GM21515 (cell line): ENCODE measurements around the gene RPS15.

ENCODE experiments used
- ATAC-seq: cut with Tn5 transposase; IDR thresholded peaks from one replicate; pipeline ENCODE4 v1.9.1; 2021; ENCODE audit not compliant: unreplicated experiment

Gene RPS15

DNA sequence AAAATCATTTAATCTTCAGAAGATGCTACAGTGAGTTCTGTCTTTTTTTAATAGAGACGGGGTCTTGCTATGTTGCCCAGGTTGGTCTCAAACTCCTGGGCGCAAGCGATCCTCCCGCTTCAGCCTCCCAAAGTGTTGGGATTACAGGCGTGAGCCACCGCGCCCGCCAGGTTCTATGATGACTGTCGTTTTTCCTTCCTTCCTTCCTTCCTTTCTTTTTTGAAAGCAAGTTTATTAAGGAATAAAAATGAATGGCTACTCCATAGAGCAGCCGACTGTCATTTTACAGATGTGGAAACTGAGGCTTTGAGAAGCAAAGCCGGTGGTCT, 36.3 kb upstream of the RPS15 start:
- no peak for ATAC-seq

DNA sequence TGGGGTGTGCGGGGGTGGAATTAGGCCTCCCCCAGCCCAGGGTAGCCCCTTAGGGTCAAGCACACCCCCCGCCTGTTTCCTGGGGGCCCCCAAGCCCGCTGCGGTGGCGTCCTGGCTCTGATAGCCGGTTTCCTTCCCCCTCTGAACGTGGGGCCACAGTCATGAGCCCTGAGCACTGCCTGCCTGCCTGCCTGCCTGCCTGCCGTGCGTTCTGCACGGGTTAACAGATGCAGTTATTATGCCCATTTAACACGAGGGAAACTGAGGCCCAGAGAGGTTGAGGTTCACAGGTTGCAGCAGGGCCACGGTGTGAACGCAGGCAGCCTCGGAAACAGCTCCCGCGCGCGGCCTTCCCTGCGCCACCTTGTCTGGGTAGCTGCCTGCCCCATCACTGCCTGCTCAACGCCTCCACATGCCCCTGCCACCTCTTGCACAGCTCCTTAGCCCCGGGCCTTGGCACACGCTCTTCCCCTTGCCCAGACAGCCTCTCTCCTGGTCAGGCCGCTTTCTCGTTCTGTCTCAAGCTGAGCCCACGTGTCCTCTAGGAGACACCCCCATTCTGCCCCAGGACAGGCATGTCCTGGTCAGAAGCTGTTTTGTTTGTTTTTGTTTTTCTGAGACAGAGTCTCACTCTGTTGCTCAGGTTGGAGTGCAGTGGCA, 35.7 kb upstream of the RPS15 start:
- no peak for ATAC-seq

DNA sequence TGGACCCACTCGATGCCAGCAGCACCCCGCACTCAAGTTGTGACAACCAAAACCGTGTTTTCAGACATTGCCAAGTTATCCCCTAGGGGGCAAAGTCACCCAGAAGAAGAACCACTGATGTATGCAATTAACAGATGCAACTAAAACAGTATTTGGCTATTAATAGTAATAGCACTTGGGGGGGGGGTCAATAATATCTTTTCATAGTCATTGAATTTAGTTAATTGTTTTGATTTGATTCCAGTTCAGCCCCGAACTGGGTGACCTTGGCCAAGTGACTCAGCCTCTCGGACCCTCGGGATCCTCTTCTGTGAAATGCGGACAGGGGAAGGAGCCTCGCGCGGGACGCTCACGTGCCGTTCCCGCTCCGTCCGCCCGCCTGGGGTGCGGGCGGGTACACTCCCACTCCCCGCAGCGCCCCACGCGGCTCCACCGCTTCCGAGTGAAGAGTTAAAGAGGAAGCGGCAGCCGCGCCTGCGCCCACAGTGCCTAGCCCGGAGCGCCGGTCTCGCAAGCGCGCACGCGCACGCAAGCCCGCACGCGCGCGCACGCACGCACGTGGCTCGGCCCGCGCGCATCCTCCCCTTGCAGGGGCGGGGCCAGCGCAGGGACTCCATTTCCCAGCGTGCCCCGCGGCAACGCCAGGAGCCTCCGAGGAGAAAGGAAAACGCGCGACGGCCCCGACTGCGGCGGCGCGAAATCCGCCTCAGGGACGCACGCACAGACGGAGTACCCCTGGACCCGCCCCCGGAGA, 31.2 kb upstream of the RPS15 start:
- ATAC-seq = peak; percentile 50

DNA sequence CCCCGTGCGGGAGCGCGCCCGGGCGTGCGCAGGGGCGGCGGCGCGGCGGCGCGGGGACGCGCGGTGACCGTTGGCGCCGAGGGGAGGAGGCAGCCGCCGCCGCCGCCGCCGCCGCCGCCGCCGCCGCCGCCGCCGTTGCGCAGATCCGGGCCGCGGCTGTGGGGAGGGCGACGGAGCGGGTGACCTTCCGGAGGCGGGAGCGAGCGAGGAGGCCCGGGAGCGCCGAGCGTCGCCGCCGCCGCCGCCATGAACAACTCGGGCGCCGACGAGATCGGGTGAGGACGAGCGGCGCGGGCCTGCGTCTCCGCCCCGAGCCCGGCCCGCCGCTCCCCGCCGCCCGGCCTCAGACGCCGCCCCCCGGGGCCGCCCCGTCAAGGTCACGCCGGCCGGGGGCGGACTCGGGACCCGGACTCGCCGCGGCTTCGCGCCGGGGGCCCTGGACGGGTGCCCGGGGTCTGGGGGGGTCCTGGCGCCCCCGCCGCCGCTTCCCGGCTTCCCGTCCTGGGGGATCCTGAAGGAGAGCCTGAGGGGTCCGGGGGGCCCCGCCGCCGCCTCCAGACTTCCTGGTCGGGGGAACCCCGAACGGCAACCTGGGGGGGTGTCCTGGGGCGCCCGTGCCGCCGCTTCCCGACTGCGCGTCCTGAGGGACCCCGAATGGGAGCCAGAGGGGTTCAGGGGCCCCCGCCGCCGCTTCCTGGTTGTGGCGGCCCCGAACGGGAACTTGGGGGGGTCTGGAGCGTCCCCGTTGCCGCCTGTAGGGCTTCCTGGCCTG, 30.5 kb upstream of the RPS15 start, which contains the start of gene DAZAP1:
DAZAP1 (plus strand) TSS at position 59 of the 772 bp plus-strand sequence; CDS start at position 247, 188 bp downstream.
- ATAC-seq = peak; percentile 6

DNA sequence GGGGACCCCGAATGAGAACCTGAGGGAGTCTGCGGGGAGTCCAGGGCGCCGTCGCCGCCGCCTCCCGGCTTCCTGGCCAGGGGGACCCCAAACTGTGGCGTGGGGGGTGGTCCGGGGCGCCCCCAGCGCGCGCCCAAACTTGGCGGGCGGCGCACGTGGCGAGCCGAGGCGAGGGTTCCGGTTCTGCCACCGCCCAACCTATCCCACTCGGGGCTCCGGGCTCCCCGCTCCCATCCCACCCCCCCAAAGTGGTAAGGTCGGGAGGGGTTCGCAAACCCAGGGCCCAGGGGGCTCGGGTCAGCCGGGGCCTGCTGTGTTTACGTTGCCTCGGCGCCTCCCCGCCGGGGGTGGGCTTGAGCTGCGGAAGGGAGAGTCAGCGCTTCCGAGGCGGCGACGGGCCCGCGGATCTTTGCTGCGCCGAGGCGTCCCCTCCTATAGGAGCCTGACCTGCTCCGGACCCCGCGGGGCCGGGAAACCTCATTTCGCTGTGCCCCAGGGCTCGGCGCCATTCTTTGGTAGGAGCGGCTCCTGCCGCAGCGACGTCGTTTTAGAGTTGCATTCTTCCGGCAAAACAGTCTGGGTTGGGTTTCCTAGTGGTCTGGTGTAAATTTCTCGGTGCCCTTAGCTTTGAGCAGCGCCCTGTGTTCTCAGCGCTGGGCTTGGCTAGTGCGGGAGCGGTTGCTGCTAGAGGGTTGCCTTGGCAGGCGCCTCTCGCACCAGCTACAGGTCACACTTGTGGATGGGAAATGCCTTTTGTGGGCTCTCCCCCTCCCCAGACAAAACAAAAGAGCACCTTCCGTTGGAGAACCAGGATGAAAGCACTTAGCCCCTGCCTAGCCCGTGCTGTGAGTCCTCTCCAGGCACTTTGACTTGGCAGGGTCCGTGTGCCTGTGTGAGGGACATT, 29.6 kb upstream of the RPS15 start:
- peak; percentile 6 for ATAC-seq

DNA sequence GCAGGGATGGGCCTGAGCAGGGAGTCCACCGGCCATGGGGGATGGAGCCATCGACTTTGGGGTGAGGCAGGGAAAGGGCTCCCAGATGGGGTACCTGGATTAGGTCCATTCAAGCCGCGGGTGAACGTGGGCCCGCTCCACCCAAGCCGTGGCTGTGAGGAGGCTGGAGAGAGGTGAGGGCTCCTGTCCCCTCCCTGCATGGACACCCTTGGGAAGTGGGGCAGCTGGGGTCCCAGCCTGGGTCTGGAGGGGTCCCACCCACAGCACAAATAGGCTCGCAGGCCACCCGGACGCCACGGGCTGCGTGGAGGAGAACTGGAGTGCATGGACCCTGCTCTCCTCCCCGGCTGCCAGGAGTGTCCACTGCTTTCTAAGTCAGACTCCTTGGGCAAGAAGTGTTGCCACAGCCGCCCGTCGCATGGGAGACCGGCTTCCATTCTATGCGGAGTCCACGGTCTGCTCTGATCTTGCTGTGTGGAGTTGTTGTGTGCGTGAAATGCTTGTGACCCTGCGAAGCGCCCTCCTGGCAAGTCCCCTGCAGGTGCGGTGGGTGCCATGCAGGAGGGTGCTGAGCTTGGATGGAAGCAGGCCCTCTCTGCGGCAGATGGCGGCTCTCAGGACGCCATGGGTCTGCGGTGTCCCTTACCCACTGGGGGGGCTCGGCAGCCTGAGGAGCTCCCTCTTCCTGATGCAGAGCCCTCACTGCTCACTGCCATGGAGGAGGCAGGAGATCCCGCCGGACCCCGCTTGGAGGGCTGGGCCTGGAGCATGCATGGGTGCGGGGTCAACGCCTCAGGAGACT, 28.8 kb upstream of the RPS15 start:
- no peak for ATAC-seq

DNA sequence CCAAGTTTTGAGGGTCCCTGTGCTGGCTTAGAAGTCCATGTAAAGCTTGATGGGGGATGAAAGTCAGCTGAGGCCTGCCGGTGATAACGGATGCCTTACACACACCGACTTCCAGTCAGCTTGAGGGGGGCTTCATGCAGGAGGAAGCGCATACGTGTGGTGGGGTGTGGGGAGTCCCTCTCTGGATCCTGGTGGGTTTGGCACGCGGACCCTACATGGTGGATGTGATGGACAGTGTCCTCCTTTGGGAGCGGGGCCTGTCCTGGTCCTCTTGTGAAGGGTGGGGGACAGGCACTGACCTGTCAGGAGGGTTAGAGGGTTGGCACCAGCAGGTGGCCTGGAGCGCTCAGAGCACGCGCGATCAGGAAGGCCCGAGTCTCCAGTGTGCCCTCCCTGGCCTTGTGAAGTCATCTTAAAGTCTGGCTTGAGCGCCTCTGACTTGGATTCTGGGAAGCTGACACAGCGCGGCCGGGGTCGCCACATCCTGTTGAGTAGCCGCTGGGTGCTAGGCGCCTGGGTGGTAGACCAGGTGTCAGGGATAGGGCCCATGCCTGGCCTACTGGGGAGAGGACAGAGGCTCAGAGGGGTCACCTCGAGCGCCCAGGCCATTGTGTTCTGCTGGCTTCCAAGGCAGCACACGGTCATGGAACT, 27.9 kb upstream of the RPS15 start:
- no peak for ATAC-seq

DNA sequence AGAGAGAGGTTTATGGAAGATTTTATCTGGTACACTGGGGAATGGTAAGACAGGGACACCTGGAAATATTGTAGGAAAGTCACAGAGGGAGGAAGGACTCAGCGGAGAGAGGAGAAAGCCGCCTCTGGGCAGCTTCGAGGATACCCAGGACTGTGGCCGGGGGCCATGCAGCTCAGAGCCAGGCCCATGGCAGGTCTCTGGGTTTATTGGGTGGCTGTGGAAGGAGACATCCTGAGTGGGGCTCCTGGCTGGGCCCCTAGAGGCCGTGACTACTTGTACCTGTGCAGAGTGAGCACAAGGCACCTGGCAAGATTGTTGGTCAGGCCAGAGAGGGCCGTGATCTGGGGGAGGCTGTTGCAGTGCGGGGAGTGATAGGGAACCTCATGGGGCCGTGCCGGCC, 27.4 kb upstream of the RPS15 start:
- no peak for ATAC-seq

DNA sequence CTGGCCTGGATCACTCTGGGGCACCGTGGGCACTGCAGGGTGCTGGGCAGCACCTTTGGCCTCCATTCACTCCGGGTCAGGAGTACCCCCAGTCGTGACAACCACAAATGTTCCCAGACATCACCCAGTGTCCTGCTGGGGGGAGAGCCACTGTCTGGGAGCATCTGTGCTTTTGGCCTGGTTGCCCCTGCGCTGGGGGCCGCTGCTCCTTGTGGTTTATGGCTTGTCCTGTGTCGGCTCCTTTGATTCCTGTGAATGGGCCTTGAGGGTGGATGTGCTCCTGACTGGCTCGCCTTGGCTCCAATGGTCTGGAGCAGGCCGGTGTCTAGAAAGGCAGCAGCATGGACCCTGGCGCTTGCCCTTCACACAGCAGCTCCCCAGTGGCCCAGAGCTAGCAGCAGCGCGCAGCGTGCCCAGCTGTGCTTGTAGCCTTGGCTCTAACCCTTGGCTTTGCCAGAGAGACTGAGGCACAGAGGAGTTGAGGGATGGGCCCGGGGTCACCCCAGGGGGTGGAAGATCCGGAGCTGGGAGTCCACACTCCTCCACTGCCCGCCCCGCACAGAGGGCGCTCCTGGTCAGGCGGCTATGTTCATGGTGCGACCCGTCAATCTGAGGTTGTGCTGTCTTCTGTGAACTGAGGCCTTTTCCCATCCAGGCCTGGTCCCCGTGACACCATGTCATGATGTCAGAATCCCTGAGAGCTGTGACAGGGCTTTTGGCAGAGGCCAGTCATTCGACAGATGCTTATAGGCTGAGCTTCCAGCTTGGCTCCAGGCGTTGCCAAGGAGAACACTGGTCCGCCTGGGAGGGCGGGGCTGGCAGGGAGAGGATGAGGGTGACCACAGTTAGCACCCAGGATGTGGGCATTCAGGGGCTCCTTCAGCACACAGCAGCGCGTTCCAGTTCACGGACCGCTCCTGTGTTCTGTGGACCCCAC, 26.7 kb upstream of the RPS15 start:
- no peak for ATAC-seq

DNA sequence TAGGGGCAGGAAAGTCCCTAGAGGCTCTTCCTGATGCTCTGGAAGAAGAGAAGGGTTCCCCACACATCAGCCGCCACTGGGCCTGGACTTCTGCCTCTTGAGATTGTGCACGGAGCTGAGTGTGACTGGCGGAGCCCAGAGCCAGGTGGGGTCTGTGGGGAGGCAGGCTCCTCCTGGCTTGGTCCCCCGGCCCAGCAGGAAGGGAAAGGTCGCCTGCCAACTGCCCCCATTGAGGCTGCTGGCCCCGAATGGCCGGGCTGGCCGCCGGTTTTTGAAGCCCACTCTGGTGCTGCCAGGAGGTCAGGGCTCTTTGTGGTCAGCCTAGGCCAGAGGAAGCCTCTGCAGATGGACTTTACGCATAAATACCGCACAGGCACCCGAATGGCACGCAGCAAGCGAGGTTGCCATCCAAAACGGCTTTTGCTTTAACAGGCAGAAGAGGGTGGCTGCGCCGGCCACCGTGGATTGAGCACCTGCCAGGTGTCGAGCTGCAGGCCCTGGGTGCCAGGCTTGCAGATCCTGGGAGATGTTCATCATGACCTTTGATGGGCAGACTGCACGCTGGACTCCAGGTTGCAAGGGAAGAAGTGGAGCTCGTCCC, 25.8 kb upstream of the RPS15 start:
- ATAC-seq = no peak

DNA sequence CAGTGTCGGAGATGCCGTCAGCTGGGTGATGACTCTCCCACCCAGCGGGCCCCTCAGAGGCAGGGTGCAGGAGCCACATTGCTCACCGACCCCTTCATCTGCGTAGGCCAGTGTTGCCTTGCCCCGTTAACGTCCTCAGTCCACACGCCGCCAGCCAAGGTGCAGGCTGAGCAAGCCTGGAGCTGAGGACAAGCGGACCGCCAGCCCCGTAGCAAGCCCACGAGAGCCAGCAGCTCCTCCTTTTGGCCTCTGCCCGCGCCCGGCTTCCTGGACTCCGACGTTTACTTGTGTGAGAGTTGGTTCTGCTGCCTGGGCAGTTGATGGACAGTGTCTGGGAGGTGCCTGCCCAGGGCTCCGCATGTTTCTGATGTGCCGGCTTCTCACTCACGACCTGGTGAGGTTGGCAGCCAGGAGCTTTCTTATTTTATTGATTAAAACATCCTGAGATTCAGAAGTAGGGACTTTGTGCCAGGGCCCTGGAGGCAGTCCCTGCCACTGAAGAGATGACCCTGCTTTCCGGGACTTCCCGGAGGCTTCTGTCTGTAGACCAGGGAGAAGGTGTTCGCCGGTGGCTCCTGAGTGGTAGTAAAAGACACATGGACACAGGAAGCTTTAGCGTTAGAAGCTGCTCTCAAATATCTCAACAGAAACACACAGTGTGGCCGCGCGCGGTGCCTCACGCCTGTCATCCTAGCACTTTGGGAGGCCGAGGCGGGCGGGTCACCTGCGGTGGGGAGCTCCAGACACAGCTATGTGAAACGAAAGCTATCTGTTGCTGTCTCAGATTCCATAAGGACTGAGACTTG, 25.0 kb upstream of the RPS15 start:
- no peak for ATAC-seq

DNA sequence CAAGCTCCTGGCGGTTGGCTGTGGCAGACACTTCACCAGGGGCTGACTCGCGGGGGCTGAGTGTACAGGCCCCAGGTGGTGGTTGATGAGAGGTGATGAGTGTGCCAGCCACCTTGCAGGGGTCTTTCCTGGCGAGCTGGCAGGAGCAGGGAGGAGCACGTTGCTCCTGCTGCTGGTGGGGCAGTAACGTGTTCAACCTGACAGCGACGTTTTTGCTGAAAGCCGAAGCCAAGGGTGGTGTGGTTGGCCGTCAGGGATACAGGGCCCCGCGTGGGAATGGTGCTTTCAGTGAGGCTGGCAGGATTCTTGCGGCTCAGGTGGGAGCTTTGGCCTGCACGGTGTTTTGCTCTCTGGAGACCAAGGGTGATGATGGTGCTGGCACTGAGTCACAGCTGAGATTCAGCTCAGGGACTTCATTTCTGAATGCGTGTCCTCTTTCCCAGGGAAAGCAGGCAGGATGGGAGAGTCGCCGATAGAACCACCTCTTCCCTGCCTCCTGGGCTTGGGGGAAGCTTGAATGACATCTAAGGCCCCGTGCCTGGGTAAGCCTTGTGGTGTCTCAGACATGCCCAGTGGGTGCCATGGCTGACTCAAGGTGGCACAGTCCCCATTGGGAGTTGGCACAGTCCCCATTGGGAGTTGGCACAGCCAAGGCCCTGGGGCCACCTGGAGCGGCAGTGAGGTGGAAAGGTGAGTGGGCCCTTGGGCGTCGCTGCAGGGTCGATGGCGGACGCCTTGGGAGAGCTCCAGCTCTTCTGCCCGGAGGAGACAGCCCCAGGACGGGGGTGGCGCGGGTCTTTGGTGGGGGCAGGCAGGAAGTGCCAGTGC, 22.0 kb upstream of the RPS15 start:
- no peak for ATAC-seq

DNA sequence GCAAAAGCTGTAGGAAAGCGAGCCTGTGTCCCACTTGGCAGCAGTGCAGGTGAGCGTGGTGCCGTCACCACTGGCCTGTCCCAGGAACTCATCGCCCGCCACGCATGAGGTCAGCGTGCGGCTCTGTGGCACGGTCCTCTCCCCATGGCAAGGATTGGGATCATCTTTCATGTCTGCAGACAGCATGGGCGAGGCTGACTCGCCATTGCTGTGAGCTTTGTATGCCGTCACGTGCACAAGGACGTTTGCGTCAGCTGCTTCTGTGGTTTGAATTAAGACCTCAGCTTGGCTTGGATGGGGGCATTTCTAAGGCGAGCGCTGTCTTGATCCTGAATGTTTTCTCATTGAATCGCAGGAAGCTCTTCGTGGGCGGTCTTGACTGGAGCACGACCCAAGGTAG, 21.1 kb upstream of the RPS15 start:
- ATAC-seq = no peak

DNA sequence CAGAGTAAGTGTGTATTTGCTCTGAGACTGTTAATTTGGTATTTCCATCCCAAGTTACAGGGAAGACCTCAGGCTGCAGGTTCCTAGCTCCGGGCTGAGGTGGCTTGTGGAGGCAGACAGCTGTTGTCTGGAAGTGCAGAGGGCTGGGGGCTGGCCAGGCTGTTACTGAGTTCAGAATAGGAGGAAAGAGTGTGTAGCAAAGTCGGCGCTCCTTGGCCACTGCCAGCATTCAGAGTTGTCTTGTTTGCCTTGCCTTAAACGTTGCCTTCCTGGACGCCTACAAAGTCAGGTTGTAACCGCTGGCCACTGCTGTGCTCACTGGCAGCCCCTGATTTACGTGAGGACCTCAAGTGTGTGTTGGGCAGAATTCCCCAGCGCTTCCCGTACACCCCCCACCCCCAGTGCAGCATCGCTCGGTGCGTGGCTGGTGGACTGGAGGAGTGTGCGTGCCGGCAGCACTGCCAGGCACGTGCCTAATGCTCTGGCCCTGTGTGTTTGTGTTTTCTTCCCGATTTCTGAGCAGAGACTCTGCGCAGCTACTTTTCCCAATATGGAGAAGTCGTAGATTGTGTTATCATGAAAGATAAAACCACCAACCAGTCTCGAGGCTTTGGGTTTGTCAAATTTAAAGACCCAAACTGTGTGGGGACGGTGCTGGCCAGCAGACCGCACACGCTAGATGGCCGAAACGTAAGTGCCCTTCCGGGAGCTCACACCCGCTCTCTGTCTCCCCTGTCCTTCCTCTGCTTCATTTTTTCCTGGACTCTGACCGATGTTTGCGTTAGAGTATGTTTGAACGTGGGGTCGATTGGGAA, 20.3 kb upstream of the RPS15 start:
- no peak for ATAC-seq

DNA sequence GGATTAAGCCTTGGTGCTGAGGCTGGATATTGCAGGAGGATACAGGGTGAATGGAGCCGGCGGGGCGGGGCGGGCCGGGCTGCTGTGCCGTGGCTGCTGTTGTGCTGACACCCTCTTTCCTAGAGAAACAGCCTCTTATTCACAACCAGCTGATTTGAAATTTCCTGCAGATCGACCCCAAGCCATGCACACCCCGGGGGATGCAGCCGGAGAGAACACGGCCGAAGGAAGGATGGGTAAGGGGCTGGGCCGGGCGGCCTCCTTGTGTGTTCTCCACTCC, 19.8 kb upstream of the RPS15 start:
- no peak for ATAC-seq
